K562 (cell line): ENCODE measurements around the gene ST8SIA1.

Source experiments
- ATF2 ChIP-seq: sonication (generic); formaldehyde crosslinking; IDR thresholded peaks from 2 replicates; pipeline ENCODE4 v1.8.1; 2022; ENCODE audit warnings: missing genetic modification reagents
- ATF3 ChIP-seq, 2 experiments: fragments of 450-650 bp in 1 of 2; sonication (generic) in 1 of 2; formaldehyde crosslinking in 1 of 2; IDR thresholded peaks in 1 of 2; conservative IDR thresholded peaks in 1 of 2; 2 replicates each; pipeline versions ENCODE4 v1.6.1 to v1.8.1; 2016 to 2023; ENCODE audit warnings: mild to moderate bottlenecking in 2 of 2, moderate library complexity in 2 of 2, inconsistent platforms in 1 of 2, missing genetic modification reagents in 1 of 2
- CTCF ChIP-seq, 3 experiments: IDR thresholded peaks in 2 of 3; conservative IDR thresholded peaks in 1 of 3; 2 replicates each; pipeline ENCODE4 v1.5.1; 2011 to 2012; ENCODE audit warnings: low read length in 3 of 3, mild to moderate bottlenecking in 3 of 3, control low read depth in 2 of 3, improper control_type of control experiment in 1 of 3, inconsistent platforms in 1 of 3, low read depth in 1 of 3, mixed read lengths in 1 of 3, moderate library complexity in 1 of 3; ENCODE audit not compliant: insufficient read depth in 2 of 3
- ESRRA ChIP-seq: fragments of 450-650 bp; IDR thresholded peaks from 2 replicates; pipeline ENCODE4 v1.6.1; 2014; ENCODE audit warnings: low read depth, mild to moderate bottlenecking, moderate library complexity, borderline replicate concordance
- GATAD2B ChIP-seq: fragments of 450-650 bp; IDR thresholded peaks from 2 replicates; pipeline ENCODE4 v1.6.1; 2017; ENCODE audit warnings: mild to moderate bottlenecking, borderline replicate concordance
- MAX ChIP-seq: sonication (generic); formaldehyde crosslinking; IDR thresholded peaks from 2 replicates; pipeline ENCODE4 v1.9.0; 2022; ENCODE audit warnings: mild to moderate bottlenecking, missing genetic modification reagents
- MEIS2 ChIP-seq: fragments of 450-650 bp; IDR thresholded peaks from 2 replicates; pipeline ENCODE4 v1.6.1; 2014; ENCODE audit warnings: mild to moderate bottlenecking; ENCODE audit not compliant: partially characterized antibody
- RBM14 ChIP-seq: fragments of 200-400 bp; formaldehyde crosslinking; IDR thresholded peaks from 2 replicates; pipeline ENCODE4 v1.6.1; 2018; ENCODE audit warnings: low read depth, mild to moderate bottlenecking, low read length, moderate library complexity, borderline replicate concordance; ENCODE audit not compliant: insufficient read depth
- SAFB2 ChIP-seq: fragments of 200-400 bp; formaldehyde crosslinking; IDR thresholded peaks from 2 replicates; pipeline ENCODE4 v1.6.1; 2018; ENCODE audit warnings: borderline replicate concordance, low read length, low read depth, moderate library complexity; ENCODE audit not compliant: severe bottlenecking
- SMAD2 ChIP-seq: fragments of 150-350 bp; IDR thresholded peaks from 2 replicates; pipeline ENCODE4 v1.6.1; 2014; ENCODE audit warnings: low read depth, mild to moderate bottlenecking, low read length
- ZNF140 ChIP-seq: fragments of 250-450 bp; sonication (Bioruptor Pico); IDR thresholded peaks from 2 replicates; pipeline ENCODE4 v1.8.0; 2021; ENCODE audit warnings: moderate library complexity, mild to moderate bottlenecking, inconsistent platforms
- ZNF584 ChIP-seq: fragments of 200-800 bp; sonication (Bioruptor generic); IDR thresholded peaks from 2 replicates; pipeline ENCODE4 v1.6.1; 2016; ENCODE audit warnings: low read depth, mild to moderate bottlenecking, missing genetic modification characterization, missing compliant biosample characterization
- ZNF785 ChIP-seq: fragments of 250-450 bp; sonication (Bioruptor Pico); IDR thresholded peaks from 2 replicates; pipeline ENCODE4 v1.4.0; 2020; ENCODE audit warnings: mild to moderate bottlenecking

DNA sequence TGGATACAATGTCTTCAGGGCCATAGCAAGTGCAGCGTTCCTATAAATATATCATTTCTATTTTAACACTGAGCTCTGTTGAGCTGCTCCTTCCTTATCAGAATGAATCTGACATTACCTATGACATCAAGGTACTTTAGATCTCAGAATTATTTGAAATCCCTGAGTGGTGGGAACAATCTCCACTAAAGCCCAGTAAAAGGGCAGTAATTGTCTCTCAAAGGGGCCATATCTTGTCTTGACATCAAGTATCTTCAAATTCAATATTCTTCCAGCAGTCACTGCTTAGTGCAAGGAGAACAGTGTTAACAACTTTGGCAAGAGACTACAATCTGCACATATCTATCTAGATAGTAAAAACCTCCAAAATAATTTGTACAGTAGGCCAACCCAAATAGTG lies 21.7 kb upstream of the ST8SIA1 start:
- TF ChIP-seq MAX (CRISPR knock-in tag) (no peak), ESRRA (no peak), ZNF140 (no peak), RBM14 (no peak), ATF2 (CRISPR knock-in tag) (no peak), CTCF (IDR thresholded peaks at IDR 0.05 in 2 of 3, conservative IDR thresholded peaks at IDR 0.05 in 1 of 3; ENCODE audit: insufficient read depth in 2 of 3, low read depth in 1 of 3, low read length in 3 of 3) (no peak), MEIS2 (no peak), GATAD2B (no peak), ATF3 (IDR thresholded peaks at IDR 0.05) (no peak), ATF3 (CRISPR knock-in tag; conservative IDR thresholded peaks at IDR 0.05) (no peak), SAFB2 (no peak), ZNF785 (CRISPR knock-in tag) (no peak), SMAD2 (no peak), ZNF584 (no peak)
